Stimulated activated CD4-positive, alpha-beta T cell treated with anti-CD3 and anti-CD28 coated beads, Interleukin-1b, Interleukin-23, amount 100 ng/mL, for 24 hours (primary cell): ENCODE data around the gene OGA.

Source experiments
- DNase-seq, 4 experiments: peaks; one replicate each; pipeline ENCODE4 v3.0.0-alpha.2; 2020; ENCODE audit warnings: low read depth in 4 of 4, low spot score in 1 of 4

OGA gene

GRCh38 chr10:101761226-101761625, 57.0 kb downstream of the OGA start:
- DNase-seq: no peak

DNA sequence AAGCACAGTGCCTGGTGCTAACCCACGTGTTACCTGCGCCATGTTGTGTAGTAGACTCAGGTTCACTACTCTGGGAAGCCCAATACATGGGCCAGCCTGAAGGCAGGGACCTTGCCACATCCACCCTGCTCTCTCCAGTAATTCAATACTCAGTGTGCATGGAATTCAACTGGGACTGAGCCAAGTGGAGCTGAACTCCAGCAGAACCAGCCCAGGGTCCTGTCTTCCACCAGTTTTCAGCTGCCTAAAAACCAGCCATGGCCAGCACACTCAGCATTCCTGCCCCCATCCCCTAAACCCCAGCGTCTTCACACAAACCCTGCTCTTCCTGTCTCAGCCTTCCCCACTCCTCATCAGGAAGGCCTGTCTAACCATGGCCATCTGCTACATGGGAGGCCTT, 57.7 kb downstream of the OGA start:
- DNase-seq: no peak

- DNase-seq: no peak
Measured at GRCh38 chr10:101759309-101760247, 58.7 kb downstream of the OGA start.

DNA sequence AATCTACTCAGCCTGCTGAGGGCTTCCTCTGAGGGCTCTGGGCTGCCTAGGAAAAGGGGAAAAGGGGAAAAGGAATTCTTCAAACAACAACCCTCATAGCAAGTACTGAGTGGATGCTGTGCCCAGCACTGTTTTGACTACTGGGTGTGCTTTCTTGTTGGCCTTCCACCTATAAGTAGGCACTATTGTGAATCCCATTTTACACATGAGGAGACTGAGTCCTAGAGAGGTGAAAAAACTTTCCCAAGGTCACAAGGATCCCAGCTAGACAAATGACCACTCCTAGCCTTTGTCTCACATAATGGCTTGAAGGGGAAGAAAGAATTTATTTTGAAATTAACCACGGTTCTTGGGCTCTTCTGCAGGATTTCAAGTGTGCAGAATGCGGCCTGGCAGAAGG, 59.4 kb downstream of the OGA start:
- no peak for DNase-seq

- DNase-seq: no peak
Measured at GRCh38 chr10:101752241-101752640, 66.0 kb downstream of the OGA start.

DNA sequence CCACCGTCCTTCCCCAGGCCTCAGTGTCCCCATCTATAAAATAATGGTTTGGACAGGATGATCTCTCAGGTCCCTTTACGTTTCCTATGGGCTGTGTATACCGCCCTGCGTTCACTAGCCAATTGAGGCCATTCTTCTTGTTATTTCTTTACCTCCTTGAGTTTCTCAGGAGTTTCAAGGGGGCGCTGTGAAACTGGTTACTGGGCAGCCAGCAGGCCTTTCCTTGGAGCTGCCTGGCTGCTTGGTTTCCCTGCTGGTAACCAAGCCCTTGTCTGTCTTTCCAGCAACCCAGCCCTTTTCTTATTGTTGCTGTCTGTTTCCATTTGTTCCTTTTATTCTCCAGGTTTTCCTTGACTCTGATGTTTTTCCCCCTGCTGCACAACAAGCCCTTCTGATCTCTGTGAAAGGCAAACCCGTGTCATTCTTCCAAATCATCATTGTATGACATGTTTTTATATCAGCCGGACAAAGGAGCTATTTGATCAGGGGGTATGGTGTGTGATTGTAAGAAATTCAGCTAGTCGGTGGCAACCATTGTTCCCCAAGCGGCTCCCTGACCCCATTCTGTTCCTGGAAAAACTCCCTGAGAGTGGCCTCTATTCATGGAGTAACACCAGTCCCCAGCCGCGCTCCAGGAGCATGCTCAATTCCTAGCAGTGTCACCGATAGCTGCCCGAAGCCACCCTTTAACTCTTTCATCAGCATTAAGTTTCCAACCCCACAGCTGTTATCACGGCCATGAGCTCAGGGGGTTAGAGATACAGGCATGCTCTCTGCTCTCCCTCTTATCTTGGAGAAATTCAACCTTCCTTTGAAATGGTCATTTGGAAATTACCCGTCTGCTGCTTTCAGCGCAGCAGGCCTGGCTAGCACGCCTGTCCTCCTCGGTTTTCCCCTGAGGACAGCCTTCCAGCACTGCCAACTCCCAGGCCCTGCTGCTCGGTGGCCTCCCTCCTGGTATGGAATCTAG, 68.9 kb downstream of the OGA start:
- DNase-seq: no peak

DNA sequence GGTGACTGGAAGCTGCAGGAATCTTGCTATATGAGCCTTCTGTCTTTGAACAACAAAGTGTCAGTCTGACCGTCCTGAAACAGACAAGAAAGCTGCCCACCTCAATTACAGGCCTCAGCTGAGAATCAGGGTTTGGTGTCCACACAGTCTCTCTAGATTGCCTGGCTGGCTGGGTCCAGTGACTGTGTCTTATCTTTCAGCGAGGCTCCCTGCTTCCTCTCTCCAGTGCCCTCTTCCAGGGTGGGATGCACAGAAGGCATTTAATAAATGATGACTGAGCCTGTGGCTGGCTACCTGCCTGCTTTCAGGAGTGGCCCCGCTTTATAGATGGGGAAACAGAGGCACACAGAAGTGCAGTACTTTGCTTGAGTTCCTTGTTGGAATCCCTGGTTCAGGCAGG, 69.7 kb downstream of the OGA start:
- DNase-seq: no peak

DNA sequence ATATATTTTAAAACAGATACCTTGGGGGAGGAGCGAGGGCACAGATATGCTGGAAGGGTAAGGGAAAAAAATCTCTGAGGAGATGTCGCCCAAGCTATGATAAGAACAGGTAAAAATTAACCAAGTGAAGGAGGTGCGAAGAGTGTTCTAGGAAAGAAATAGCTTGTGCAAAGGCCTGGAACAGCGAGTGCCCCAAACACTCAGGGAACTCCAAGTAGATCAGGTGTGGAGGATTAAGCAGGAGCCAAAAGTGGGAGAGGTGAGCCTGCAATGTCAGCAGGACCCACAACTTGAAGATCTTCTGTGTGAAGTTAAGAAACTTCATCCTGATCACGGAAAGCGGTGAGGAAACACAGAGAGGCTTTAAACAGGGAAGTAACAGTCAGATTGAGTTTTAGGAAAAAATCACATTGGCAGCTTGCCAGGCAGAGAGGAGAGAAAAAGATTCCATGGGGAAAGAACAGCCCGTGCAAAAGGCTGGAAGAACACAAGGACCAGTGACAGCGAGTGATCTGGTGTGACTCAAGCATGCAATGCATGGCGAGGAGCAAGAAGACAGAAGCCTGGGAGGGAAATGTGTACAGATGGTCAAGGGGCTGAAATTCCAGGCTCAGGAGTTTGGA, 73.1 kb downstream of the OGA start:
- no peak for DNase-seq

DNA sequence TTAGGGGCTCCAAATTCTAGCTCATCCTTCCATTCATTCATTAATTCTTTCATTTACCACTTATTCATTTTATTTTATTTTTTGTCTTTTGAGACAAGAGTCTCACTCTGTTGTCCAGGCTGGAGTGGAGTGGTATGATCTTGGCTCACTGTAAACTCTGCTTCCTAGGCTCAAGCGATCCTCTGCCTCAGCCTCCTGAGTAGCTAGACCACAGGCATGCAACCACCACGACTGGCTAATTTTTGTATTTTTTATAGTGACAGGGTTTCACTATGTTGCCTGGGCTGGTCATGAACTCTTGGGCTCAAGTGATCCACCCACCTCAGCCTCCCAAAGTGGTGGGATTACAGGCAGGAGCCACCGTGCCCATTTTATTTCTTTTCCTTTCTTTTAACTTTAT, 74.0 kb downstream of the OGA start:
- no peak for DNase-seq

DNA sequence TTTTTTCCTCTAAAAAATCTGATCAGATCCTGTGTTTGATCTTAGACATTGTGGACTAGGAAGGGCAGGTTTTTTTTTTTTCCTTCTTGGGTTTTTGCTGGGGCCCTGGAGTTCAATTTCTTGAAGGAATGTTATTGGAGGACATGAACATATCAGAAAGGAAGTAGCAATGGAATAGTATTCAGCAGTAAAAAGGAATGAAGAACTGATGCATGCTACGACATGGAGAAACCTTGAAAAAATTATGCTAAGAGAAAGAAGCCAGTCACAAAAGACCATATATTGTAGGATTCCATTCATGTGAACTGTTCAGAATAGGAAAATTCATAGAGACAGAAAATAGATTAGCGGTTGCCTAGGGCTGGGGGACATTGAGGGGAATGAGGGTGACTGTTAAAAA, 76.3 kb downstream of the OGA start:
- DNase-seq: no peak

GRCh38 chr10:101736666-101737065, 81.6 kb downstream of the OGA start:
- no peak for DNase-seq
